ENCODE measurements around the gene UTP25. TPM values are rescaled to one million over a fixed set of nuclear protein-coding genes. Genes with fewer than 3 reads are reported as not detected.

Gene UTP25
- total and polyA plus RNA-seq, 2 of the 4 experiments (the other 2 are of a cell fraction) = 7.1 to 17.4 TPM

DNA sequence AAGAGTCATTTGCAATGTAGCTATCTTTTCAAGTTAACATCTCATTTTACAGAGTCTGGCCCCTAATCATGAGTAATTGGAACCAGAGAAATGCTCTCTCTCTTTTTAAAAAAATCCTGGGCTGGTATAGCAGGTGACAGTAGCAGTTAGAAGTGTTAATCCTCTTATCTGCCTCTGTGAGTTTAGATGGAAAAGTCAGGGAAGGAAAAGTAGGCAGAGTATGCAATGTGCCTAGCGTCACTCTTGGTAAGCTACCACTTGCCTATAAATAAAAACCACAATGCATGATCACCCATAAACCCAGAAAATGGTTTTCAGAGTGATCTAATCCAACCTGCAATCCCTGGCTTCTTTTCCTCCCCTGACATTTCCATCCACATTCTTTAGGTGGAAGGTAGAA is 43.2 kb downstream of the UTP25 start:
- Histone ChIP-seq H3K4me1 (ENCODE audit: control insufficient read depth, insufficient read depth, low read length) (peaks cover 2% of the 10 kb centered on the region; the same call in 1 of the 2 replicates), H3K9ac (ENCODE audit: low read depth, low read length) (no peak overlapping the region), H2AK9ac (replicated peaks; ENCODE audit: low read depth, low read length, poor library complexity) (no peak overlapping the region), H3K36me3 (ENCODE audit: control insufficient read depth, insufficient read depth, low read length) (no peaks in the 10 kb centered on the region), H3K18ac (ENCODE audit: low read depth, low read length) (no peak overlapping the region), H2BK5ac (ENCODE audit: low read depth, low read length, poor library complexity, severe bottlenecking) (no peak overlapping the region), H2BK20ac (ENCODE audit: low read depth, low read length) (no peak overlapping the region), H4K20me1 (ENCODE audit: insufficient read depth, low read length) (no peaks in the 10 kb centered on the region), H3K4me2 (ENCODE audit: low read depth, low read length) (no peak overlapping the region), H3K14ac (replicated peaks; ENCODE audit: low read depth, low read length) (no peak overlapping the region), H4K8ac (ENCODE audit: low read depth in 2 of 2, low read length in 2 of 2) (no peak overlapping the region), H2AK5ac (ENCODE audit: low read depth, low read length) (no peak overlapping the region), H3K9me1 (ENCODE audit: insufficient read depth, low read length) (no peaks in the 10 kb centered on the region), H3K27ac (ENCODE audit: insufficient read depth, low read length) (no peak overlapping the region), H3K56ac (ENCODE audit: extremely low read depth, insufficient read depth, low read length) (no peak overlapping the region), H2BK15ac (ENCODE audit: low read depth, low read length) (no peak overlapping the region), H2BK120ac (ENCODE audit: low read depth, low read length) (no peak overlapping the region), H2AFZ (replicated peaks; ENCODE audit: low read length, poor library complexity) (no peak overlapping the region), H3K27me3 (ENCODE audit: control insufficient read depth, insufficient read depth, low read length) (no peaks in the 10 kb centered on the region), H3K79me1 (ENCODE audit: low read depth in 1 of 2, low read length in 2 of 2) (no peaks in the 10 kb centered on the region), H3K4me3 (ENCODE audit: insufficient read depth, low read depth, low read length) (no peak overlapping the region), H3K23ac (ENCODE audit: low read depth, low read length) (no peak overlapping the region), H3K9me3 (ENCODE audit: control insufficient read depth, insufficient read depth, low read length) (peaks cover 3% of the 10 kb centered on the region), H4K91ac (ENCODE audit: insufficient read depth, low read depth, low read length) (no peak overlapping the region), H4K5ac (ENCODE audit: low read depth, low read length) (no peak overlapping the region), H3K4ac (ENCODE audit: low read depth, low read length) (no peak overlapping the region)
- TF ChIP-seq SMC3 (IDR thresholded peaks at IDR 0.05; ENCODE audit: low read depth, low read length) (no peak), BHLHE40 (IDR thresholded peaks at IDR 0.05; ENCODE audit: low read depth, low read length) (no peak)
- TF ChIP-seq, protein P1, sequence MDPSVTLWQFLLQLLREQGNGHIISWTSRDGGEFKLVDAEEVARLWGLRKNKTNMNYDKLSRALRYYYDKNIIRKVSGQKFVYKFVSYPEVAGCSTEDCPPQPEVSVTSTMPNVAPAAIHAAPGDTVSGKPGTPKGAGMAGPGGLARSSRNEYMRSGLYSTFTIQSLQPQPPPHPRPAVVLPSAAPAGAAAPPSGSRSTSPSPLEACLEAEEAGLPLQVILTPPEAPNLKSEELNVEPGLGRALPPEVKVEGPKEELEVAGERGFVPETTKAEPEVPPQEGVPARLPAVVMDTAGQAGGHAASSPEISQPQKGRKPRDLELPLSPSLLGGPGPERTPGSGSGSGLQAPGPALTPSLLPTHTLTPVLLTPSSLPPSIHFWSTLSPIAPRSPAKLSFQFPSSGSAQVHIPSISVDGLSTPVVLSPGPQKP (IDR thresholded peaks at IDR 0.05; ENCODE audit: borderline replicate concordance, low read depth, low read length) = no peak
- in situ Hi-C loops (cut with MboI; ENCODE audit: low sequenced_read_pairs) = loop anchor here (5.0 to 25.0 kb wide), 2 partner anchors 116 to 441 kb away; no protein-coding TSS in a partner anchor
- dilution Hi-C loops (cut with HindIII; ENCODE audit: low sequenced_read_pairs, unreplicated experiment) = no loop called here
- no TSS peak for BruUV-seq (replicated peaks)
- ChIA-PET POLR2A (ENCODE audit: unreplicated experiment) (no interaction called here), CTCF (interaction anchor here (0.5 kb wide), 1 partner anchor 51 kb away, joined by 6 read pairs; no protein-coding TSS in a partner anchor)
- no peak for ATAC-seq (ENCODE audit: low read depth)
- intact Hi-C loops (cut with micrococcal nuclease) = no loop called here
- DNase-seq = no peak
- no CpG with 5 or more reads among the region's 1 CpG for WGBS, 2 experiments (ENCODE audit: extremely low coverage in 2 of 2, insufficient read length in 1 of 2)
